Liver (tissue), 9 donors: ENCODE data around the gene MAN1A2. TPM values are rescaled to one million over a fixed set of nuclear protein-coding genes. Genes with fewer than 3 reads are reported as not detected.

Source experiments
- DNase-seq: peaks from one replicate; pipeline ENCODE4 v3.0.0-alpha.2; 2017; ENCODE audit warnings: low spot score
- H3K27ac ChIP-seq, 2 donors: one replicate each; pipeline ENCODE4 v1.7.0; 2013; ENCODE audit warnings: inconsistent platforms in 2 of 2, low read length in 2 of 2, control low read depth in 1 of 2, low read depth in 1 of 2, mild to moderate bottlenecking in 1 of 2
- H3K27me3 ChIP-seq, 4 donors: one replicate each; pipeline versions ENCODE4 v1.6.1 to v1.7.0; 2013; ENCODE audit warnings: low read length in 3 of 4, inconsistent platforms in 1 of 4, mild to moderate bottlenecking in 1 of 4, moderate library complexity in 1 of 4; ENCODE audit not compliant: control insufficient read depth in 4 of 4, insufficient read depth in 4 of 4
- H3K36me3 ChIP-seq, 4 donors: one replicate each; pipeline versions ENCODE4 v1.6.1 to v1.7.0; 2013; ENCODE audit warnings: low read length in 3 of 4, mild to moderate bottlenecking in 3 of 4, low read depth in 1 of 4, moderate library complexity in 1 of 4; ENCODE audit not compliant: control insufficient read depth in 4 of 4, insufficient read depth in 3 of 4
- H3K4me1 ChIP-seq, 4 donors: one replicate each; pipeline versions ENCODE4 v1.6.1 to v1.7.0; 2013; ENCODE audit warnings: low read length in 3 of 4, mild to moderate bottlenecking in 3 of 4, moderate library complexity in 1 of 4; ENCODE audit not compliant: control insufficient read depth in 4 of 4, insufficient read depth in 4 of 4
- H3K4me3 ChIP-seq, 3 donors: one replicate each; pipeline versions ENCODE4 v1.6.1 to v1.7.0; 2013; ENCODE audit warnings: low read length in 3 of 3, control low read depth in 1 of 3, low read depth in 1 of 3, mild to moderate bottlenecking in 1 of 3
- H3K9ac ChIP-seq, 2 donors: one replicate each; pipeline ENCODE4 v1.7.0; 2013; ENCODE audit warnings: low read length in 2 of 2, mild to moderate bottlenecking in 2 of 2, moderate library complexity in 2 of 2, control low read depth in 1 of 2, low read depth in 1 of 2
- H3K9me3 ChIP-seq, 4 donors: one replicate each; pipeline versions ENCODE4 v1.6.1 to v1.7.0; 2013; ENCODE audit warnings: low read length in 3 of 4; ENCODE audit not compliant: control insufficient read depth in 4 of 4
- EGR1 ChIP-seq, 2 donors: IDR thresholded peaks; 2 replicates each; pipeline ENCODE4 v1.6.1; 2016 to 2018; ENCODE audit warnings: antibody characterized with exemption in 2 of 2, low read depth in 2 of 2
- FOXA1 ChIP-seq: IDR thresholded peaks from 2 replicates; pipeline ENCODE4 v1.6.1; 2016; ENCODE audit warnings: antibody characterized with exemption
- FOXA2 ChIP-seq: IDR thresholded peaks from 2 replicates; pipeline ENCODE4 v1.6.1; 2016; ENCODE audit warnings: antibody characterized with exemption
- GABPA ChIP-seq, 2 donors: IDR thresholded peaks in 1 of 2; conservative IDR thresholded peaks in 1 of 2; 2 replicates each; pipeline ENCODE4 v1.6.1; 2016; ENCODE audit warnings: antibody characterized with exemption in 2 of 2, mild to moderate bottlenecking in 1 of 2, moderate library complexity in 1 of 2
- HNF4A ChIP-seq, 2 donors: conservative IDR thresholded peaks; 2 replicates each; pipeline ENCODE4 v1.6.1; 2016; ENCODE audit warnings: antibody characterized with exemption in 2 of 2, mild to moderate bottlenecking in 2 of 2
- HNF4G ChIP-seq: IDR thresholded peaks from 2 replicates; pipeline ENCODE4 v1.6.1; 2016; ENCODE audit warnings: antibody characterized with exemption
- JUND ChIP-seq, 2 donors: IDR thresholded peaks; 2 replicates each; pipeline ENCODE4 v1.6.1; 2016; ENCODE audit warnings: antibody characterized with exemption in 2 of 2
- NR2F2 ChIP-seq: IDR thresholded peaks from 2 replicates; pipeline ENCODE4 v1.6.1; 2016; ENCODE audit warnings: antibody characterized with exemption
- RAD21 ChIP-seq, 2 donors: IDR thresholded peaks; 2 replicates each; pipeline ENCODE4 v1.6.1; 2016; ENCODE audit warnings: antibody characterized with exemption in 2 of 2, mild to moderate bottlenecking in 2 of 2
- RXRA ChIP-seq, 2 donors: IDR thresholded peaks; 2 replicates each; pipeline ENCODE4 v1.6.1; 2017 to 2018; ENCODE audit warnings: antibody characterized with exemption in 2 of 2, mild to moderate bottlenecking in 1 of 2
- SP1 ChIP-seq: IDR thresholded peaks from 2 replicates; pipeline ENCODE4 v1.6.1; 2018; ENCODE audit warnings: antibody characterized with exemption, mild to moderate bottlenecking
- TAF1 ChIP-seq: conservative IDR thresholded peaks from 2 replicates; pipeline ENCODE4 v1.6.1; 2016; ENCODE audit warnings: antibody characterized with exemption, mild to moderate bottlenecking
- YY1 ChIP-seq: IDR thresholded peaks from 2 replicates; pipeline ENCODE4 v1.6.1; 2016; ENCODE audit warnings: antibody characterized with exemption, mild to moderate bottlenecking
- WGBS: extraction: QIAGEN DNeasy Blood & Tissue Kit; methylation state at CpG from one replicate; pipeline ENCODE4 v1.1.7; 2013; 5-methylcytosine and 5-hydroxymethylcytosine counted together
- polyA plus RNA-seq, 2 donors: library from polyadenylated mRNA; stranded (reverse) in 1 of 2; unstranded in 1 of 2; fragments of 200-250 nt in 1 of 2; fragments of >200 nt in 1 of 2; fragmentation: Nextera tagmentation in 1 of 2; extraction: Ambion mirVana in 1 of 2; gene quantifications; one replicate each; pipeline versions ENCODE4 v1.2.1 to v1.2.3, GENCODE V29; 2013 to 2015
- total RNA-seq, 2 donors: library from RNA; depleted of rRNA; stranded (reverse); fragments of >200 nt; gene quantifications; one replicate each; pipeline ENCODE4 v1.2.3, GENCODE V29; 2014
- TF ChIP-seq, protein P1 (sequence below): IDR thresholded peaks from 2 replicates; pipeline ENCODE4 v1.6.1; 2016; ENCODE audit warnings: antibody characterized with exemption, mild to moderate bottlenecking
- TF ChIP-seq, protein P2 (sequence below): IDR thresholded peaks from 2 replicates; pipeline ENCODE4 v1.6.1; 2016; ENCODE audit warnings: antibody characterized with exemption
- TF ChIP-seq, protein P3 (sequence below): IDR thresholded peaks from 2 replicates; pipeline ENCODE4 v1.6.1; 2016; ENCODE audit warnings: antibody characterized with exemption
- TF ChIP-seq, protein P4 (sequence below): fragments of 150-350 bp; IDR thresholded peaks from 2 replicates; pipeline ENCODE4 v1.5.1; 2017; ENCODE audit warnings: improper control_type of control experiment, low read depth, low read length; ENCODE audit not compliant: missing input control
- TF ChIP-seq, protein P5 (sequence below): IDR thresholded peaks from 2 replicates; pipeline ENCODE4 v1.6.1; 2016; ENCODE audit warnings: antibody characterized with exemption
- donor health status: healthy.
- donor health status: healthy.
- donor health status: healthy.
- donor health status: healthy.
- donor health status: healthy.

Gene MAN1A2
- total and polyA plus RNA-seq, 4 donors: 10.9 to 58.7 (median 25.1) TPM

DNA sequence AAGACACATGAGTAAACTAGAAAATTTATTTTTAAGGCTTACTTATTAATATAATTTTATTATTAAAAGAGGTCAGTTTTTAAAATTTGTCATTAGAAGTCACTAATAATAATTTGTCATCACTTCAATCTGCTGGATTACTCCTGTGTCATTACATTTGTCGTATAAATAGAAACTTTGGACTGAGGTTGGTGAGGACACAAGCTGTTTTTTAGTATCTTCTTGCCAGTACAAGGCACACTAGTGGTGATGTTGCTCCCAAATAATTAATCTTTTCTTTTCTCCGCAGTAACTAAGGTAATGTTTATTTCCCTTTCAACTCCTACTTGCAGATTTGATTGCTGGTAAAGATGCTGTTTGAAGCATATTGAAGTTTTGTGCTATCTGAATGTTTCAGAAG lies 179.2 kb downstream of the MAN1A2 start (continued):
- no peak for TF ChIP-seq RAD21 (IDR thresholded peaks at IDR 0.05)

DNA sequence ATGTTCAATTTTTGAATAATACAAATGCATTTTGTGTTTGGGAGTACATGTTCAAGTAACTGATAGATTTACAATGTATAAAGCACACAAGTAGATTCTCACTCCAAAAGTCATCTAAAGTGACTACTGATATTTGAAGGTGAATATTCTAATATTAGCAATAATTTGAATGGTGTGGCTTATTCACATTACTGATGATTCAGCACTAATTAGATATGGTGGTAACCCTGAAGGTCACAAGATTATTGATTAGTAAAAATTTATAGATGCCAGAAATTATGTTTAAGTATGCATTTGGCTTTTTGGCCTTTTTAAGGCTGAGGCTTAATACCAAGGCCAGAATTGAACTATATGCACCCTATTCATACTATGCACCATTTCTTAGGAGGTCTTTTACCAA lies 186.2 kb downstream of the MAN1A2 start:
- Histone ChIP-seq H3K27ac (no peak overlapping the region), H3K9ac (no peak overlapping the region), H3K4me3 (no peak overlapping the region), H3K27me3 (no peaks in the 10 kb centered on the region), H3K9me3 (no peaks in the 10 kb centered on the region), H3K36me3 (no peaks in the 10 kb centered on the region), H3K4me1 (no peaks in the 10 kb centered on the region)
- no peak for DNase-seq
- TF ChIP-seq FOXA1: no peak
- TF ChIP-seq, protein P1, sequence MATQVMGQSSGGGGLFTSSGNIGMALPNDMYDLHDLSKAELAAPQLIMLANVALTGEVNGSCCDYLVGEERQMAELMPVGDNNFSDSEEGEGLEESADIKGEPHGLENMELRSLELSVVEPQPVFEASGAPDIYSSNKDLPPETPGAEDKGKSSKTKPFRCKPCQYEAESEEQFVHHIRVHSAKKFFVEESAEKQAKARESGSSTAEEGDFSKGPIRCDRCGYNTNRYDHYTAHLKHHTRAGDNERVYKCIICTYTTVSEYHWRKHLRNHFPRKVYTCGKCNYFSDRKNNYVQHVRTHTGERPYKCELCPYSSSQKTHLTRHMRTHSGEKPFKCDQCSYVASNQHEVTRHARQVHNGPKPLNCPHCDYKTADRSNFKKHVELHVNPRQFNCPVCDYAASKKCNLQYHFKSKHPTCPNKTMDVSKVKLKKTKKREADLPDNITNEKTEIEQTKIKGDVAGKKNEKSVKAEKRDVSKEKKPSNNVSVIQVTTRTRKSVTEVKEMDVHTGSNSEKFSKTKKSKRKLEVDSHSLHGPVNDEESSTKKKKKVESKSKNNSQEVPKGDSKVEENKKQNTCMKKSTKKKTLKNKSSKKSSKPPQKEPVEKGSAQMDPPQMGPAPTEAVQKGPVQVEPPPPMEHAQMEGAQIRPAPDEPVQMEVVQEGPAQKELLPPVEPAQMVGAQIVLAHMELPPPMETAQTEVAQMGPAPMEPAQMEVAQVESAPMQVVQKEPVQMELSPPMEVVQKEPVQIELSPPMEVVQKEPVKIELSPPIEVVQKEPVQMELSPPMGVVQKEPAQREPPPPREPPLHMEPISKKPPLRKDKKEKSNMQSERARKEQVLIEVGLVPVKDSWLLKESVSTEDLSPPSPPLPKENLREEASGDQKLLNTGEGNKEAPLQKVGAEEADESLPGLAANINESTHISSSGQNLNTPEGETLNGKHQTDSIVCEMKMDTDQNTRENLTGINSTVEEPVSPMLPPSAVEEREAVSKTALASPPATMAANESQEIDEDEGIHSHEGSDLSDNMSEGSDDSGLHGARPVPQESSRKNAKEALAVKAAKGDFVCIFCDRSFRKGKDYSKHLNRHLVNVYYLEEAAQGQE: no peak
- no peak for TF ChIP-seq RXRA (IDR thresholded peaks at IDR 0.05)
- no peak for TF ChIP-seq YY1

DNA sequence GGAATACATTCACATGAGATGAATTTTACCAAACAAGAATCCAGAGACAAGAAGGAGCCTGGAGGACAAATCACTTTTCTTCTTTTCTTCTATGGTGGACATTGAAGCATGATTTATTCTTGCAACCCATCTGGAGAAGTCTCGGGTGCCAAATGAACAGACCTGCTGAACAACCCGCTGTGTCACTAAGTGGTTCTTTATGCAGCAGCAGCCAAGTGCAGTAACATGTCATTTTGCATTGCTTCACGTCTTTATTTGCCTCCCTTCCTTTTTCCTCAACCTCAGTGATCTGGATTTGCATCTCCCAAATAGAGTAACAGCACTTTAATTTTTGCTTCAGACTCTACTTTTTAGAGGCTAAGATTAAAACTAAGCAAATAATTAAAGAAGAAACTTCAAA lies 188.6 kb downstream of the MAN1A2 start:
- H3K4me1 ChIP-seq: no peaks in the 10 kb centered on the region
- DNase-seq: no peak
- H3K27ac ChIP-seq: no peak overlapping the region
- no peaks in the 10 kb centered on the region for H3K9me3 ChIP-seq
- no peak overlapping the region for H3K9ac ChIP-seq
- 86% methylated on average over 3 of the region's 3 CpGs for WGBS
- H3K36me3 ChIP-seq: no peaks in the 10 kb centered on the region
- TF ChIP-seq FOXA1 (no peak), YY1 (no peak), JUND (IDR thresholded peaks at IDR 0.05) (no peak), TAF1 (no peak), GABPA (IDR thresholded peaks at IDR 0.05 in 1 of 2, conservative IDR thresholded peaks at IDR 0.05 in 1 of 2) (no peak), FOXA2 (no peak), EGR1 (IDR thresholded peaks at IDR 0.05; ENCODE audit: low read depth in 2 of 2) (no peak), SP1 (no peak), HNF4A (conservative IDR thresholded peaks at IDR 0.05) (no peak), RXRA (IDR thresholded peaks at IDR 0.05) (no peak), RAD21 (IDR thresholded peaks at IDR 0.05) (no peak), HNF4G (no peak), NR2F2 (no peak)
- TF ChIP-seq, protein P2, sequence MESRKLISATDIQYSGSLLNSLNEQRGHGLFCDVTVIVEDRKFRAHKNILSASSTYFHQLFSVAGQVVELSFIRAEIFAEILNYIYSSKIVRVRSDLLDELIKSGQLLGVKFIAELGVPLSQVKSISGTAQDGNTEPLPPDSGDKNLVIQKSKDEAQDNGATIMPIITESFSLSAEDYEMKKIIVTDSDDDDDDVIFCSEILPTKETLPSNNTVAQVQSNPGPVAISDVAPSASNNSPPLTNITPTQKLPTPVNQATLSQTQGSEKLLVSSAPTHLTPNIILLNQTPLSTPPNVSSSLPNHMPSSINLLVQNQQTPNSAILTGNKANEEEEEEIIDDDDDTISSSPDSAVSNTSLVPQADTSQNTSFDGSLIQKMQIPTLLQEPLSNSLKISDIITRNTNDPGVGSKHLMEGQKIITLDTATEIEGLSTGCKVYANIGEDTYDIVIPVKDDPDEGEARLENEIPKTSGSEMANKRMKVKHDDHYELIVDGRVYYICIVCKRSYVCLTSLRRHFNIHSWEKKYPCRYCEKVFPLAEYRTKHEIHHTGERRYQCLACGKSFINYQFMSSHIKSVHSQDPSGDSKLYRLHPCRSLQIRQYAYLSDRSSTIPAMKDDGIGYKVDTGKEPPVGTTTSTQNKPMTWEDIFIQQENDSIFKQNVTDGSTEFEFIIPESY: no peak
- TF ChIP-seq, protein P3, sequence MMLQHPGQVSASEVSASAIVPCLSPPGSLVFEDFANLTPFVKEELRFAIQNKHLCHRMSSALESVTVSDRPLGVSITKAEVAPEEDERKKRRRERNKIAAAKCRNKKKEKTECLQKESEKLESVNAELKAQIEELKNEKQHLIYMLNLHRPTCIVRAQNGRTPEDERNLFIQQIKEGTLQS: no peak
- TF ChIP-seq, protein P4, sequence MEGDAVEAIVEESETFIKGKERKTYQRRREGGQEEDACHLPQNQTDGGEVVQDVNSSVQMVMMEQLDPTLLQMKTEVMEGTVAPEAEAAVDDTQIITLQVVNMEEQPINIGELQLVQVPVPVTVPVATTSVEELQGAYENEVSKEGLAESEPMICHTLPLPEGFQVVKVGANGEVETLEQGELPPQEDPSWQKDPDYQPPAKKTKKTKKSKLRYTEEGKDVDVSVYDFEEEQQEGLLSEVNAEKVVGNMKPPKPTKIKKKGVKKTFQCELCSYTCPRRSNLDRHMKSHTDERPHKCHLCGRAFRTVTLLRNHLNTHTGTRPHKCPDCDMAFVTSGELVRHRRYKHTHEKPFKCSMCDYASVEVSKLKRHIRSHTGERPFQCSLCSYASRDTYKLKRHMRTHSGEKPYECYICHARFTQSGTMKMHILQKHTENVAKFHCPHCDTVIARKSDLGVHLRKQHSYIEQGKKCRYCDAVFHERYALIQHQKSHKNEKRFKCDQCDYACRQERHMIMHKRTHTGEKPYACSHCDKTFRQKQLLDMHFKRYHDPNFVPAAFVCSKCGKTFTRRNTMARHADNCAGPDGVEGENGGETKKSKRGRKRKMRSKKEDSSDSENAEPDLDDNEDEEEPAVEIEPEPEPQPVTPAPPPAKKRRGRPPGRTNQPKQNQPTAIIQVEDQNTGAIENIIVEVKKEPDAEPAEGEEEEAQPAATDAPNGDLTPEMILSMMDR: no peak
- TF ChIP-seq, protein P1: no peak
- TF ChIP-seq, protein P5, sequence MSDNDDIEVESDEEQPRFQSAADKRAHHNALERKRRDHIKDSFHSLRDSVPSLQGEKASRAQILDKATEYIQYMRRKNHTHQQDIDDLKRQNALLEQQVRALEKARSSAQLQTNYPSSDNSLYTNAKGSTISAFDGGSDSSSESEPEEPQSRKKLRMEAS: no peak
- no peaks in the 10 kb centered on the region for H3K27me3 ChIP-seq
- no peak overlapping the region for H3K4me3 ChIP-seq
